SK-N-SH (cell line): ENCODE results near the gene TULP1. TPM values are rescaled to one million over a fixed set of nuclear protein-coding genes. Genes with fewer than 3 reads are reported as not detected.

ENCODE experiments used
- CTCF ChIA-PET: fragments of 300-600, 350-600 bp; formaldehyde crosslinking; extraction: SDS; loops from one replicate; lab custom pipeline; 2021; lab: Yijun Ruan, JAX
- POLR2A ChIA-PET: fragments of 350-600 bp; sonication (Branson Sonifier 250); formaldehyde crosslinking; extraction: SDS; loops from one replicate; lab custom pipeline; 2020; ENCODE audit warnings: antibody characterized with exemption, inconsistent platforms; lab: Yijun Ruan, JAX
- DNase-seq: peaks from one replicate; pipeline ENCODE4 v3.0.0; 2012
- H2AFZ ChIP-seq: fragments of 200-600 bp; sonication (generic); 2 replicates; pipeline ENCODE4 v1.8.1; 2016; ENCODE audit warnings: antibody characterized with exemption, mild to moderate bottlenecking, low read depth
- H3F3A ChIP-seq: fragments of 200-600 bp; sonication (generic); replicated peaks from 2 replicates; pipeline ENCODE3; 2016; ENCODE audit warnings: antibody characterized with exemption, mild to moderate bottlenecking; ENCODE audit not compliant: insufficient read depth
- H3K27ac ChIP-seq, 2 experiments: fragments of 200-500 bp in 1 of 2; fragments of 200-600 bp in 1 of 2; sonication (Bioruptor generic) in 1 of 2; sonication (generic), shearing (Covaris generic) in 1 of 2; 2 replicates each; pipeline versions ENCODE4 v1.5.1 to v1.6.1; 2014 to 2016; ENCODE audit warnings: low read depth in 2 of 2, inconsistent platforms in 1 of 2, low read length in 1 of 2, mild to moderate bottlenecking in 1 of 2, mixed read lengths in 1 of 2
- H3K27me3 ChIP-seq: fragments of 200-600 bp; sonication (generic), shearing (Covaris generic); 2 replicates; pipeline ENCODE4 v1.6.1; 2016; ENCODE audit warnings: mixed run types; ENCODE audit not compliant: insufficient read depth
- H3K36me3 ChIP-seq, 2 experiments: fragments of 200-500 bp in 1 of 2; fragments of 200-600 bp in 1 of 2; sonication (Bioruptor generic) in 1 of 2; sonication (generic) in 1 of 2; replicated peaks in 1 of 2; 2 replicates each; pipeline versions ENCODE3 to v1.5.1; 2014 to 2016; ENCODE audit warnings: low read length in 1 of 2, mild to moderate bottlenecking in 1 of 2; ENCODE audit not compliant: insufficient read depth in 2 of 2, control insufficient read depth in 1 of 2
- H3K4me1 ChIP-seq, 2 experiments: fragments of 200-500 bp in 1 of 2; fragments of 200-600 bp in 1 of 2; sonication (Bioruptor generic) in 1 of 2; sonication (generic), shearing (Covaris generic) in 1 of 2; 2 replicates each; pipeline versions ENCODE4 v1.5.1 to v1.6.1; 2014 to 2016; ENCODE audit warnings: low read depth in 1 of 2, low read length in 1 of 2, mixed run types in 1 of 2; ENCODE audit not compliant: insufficient read depth in 2 of 2, control insufficient read depth in 1 of 2
- H3K4me2 ChIP-seq: fragments of 200-600 bp; sonication (generic), shearing (Covaris generic); 2 replicates; pipeline ENCODE4 v1.6.1; 2017; ENCODE audit warnings: mixed run types
- H3K4me3 ChIP-seq, 2 experiments: fragments of 200-500 bp in 1 of 2; fragments of 200-600 bp in 1 of 2; sonication (Bioruptor generic) in 1 of 2; sonication (generic), shearing (Covaris generic) in 1 of 2; 2 replicates each; pipeline versions ENCODE4 v1.5.1 to v1.8.1; 2014 to 2016; ENCODE audit warnings: low read depth in 2 of 2, inconsistent platforms in 1 of 2, low read length in 1 of 2, mild to moderate bottlenecking in 1 of 2, mixed read lengths in 1 of 2, moderate library complexity in 1 of 2
- H3K79me2 ChIP-seq: fragments of 200-600 bp; sonication (generic); 2 replicates; pipeline ENCODE4 v1.8.1; 2017; ENCODE audit warnings: mild to moderate bottlenecking; ENCODE audit not compliant: insufficient read depth
- H3K9ac ChIP-seq: fragments of 200-600 bp; sonication (generic); 2 replicates; pipeline ENCODE4 v1.6.1; 2017; ENCODE audit warnings: mixed run types
- H3K9me2 ChIP-seq: fragments of 200-600 bp; sonication (generic); 2 replicates; pipeline ENCODE4 v1.6.1; 2017; ENCODE audit warnings: mixed run types
- H3K9me3 ChIP-seq: fragments of 200-600 bp; sonication (generic); 2 replicates; pipeline ENCODE4 v1.6.1; 2017; ENCODE audit warnings: mixed run types, mild to moderate bottlenecking, moderate library complexity
- H4K20me1 ChIP-seq: fragments of 200-600 bp; sonication (generic); 2 replicates; pipeline ENCODE4 v1.6.1; 2017; ENCODE audit warnings: mild to moderate bottlenecking, mixed run types; ENCODE audit not compliant: insufficient read depth
- CTCF ChIP-seq: fragments of 200-600 bp; sonication (generic); IDR thresholded peaks from 2 replicates; pipeline ENCODE4 v1.6.1; 2017; ENCODE audit warnings: antibody characterized with exemption, mild to moderate bottlenecking, moderate library complexity
- FOXJ3 ChIP-seq: sonication (generic); formaldehyde crosslinking; IDR thresholded peaks from 2 replicates; pipeline ENCODE4 v1.5.1; 2020; ENCODE audit warnings: mild to moderate bottlenecking, missing genetic modification reagents
- PBX3 ChIP-seq: IDR thresholded peaks from 2 replicates; pipeline ENCODE4; 2012
- SIN3A ChIP-seq: IDR thresholded peaks from 2 replicates; pipeline ENCODE4 v1.6.1; 2012; ENCODE audit warnings: low read depth, mild to moderate bottlenecking, low read length, moderate library complexity, borderline replicate concordance
- TCF12 ChIP-seq: IDR thresholded peaks from 2 replicates; pipeline ENCODE4 v1.4.0; 2012
- USF1 ChIP-seq: IDR thresholded peaks from 2 replicates; pipeline ENCODE4 v1.4.0; 2012; ENCODE audit warnings: low read depth, borderline replicate concordance
- WGBS: methylation state at CpG from one replicate; pipeline ENCODE4 v1.1.6; 2017; ENCODE audit warnings: low lambda C conversion rate; 5-methylcytosine and 5-hydroxymethylcytosine counted together
- polyA plus RNA-seq, 3 experiments: library from polyadenylated mRNA; depleted of rRNA; stranded (reverse); fragments of >200 nt; gene quantifications; 2 replicates each; pipeline ENCODE4 v1.2.3, GENCODE V29; 2012

TULP1 gene
- polyA plus RNA-seq, 1 of the 3 experiments (the other 2 are of a cell fraction): not detected

DNA sequence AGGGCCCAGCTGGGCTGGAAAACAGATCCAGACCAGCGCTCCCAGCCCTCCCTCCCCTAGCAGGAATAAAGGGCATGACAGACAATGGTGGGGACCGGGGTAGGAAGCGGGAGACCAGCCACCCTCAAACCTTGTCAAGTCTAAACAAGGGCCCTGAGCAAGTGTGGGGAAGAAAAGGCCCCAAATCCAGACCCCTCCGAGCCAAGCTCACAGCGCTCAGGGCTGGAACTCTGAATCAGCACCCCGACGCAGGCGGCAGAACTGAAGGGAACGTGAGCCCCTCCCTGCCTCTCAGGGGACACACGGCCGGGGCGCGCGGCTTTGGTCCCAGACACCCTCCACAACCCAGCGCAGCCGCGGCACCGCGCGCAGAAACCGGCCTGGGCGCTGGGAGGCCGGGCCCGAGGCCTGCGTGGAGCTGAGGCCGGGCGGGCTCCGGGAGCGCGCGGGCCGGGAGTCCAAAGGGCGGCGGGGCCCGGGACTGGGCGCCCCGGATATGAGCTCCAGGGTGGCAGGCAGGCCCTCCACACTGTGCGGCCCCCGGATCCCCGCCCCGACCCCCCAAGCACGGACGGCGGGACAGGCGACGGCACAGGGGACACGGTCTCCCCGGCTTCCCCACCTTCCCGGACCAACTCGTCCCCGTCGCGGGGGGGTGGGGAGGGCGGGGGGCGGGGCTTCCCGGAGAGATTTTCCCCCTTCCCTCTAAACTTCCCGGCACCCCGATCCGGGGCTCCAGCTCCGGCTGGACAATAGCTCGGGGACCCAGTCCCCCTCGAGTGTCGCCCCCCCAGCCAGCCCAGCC lies 16.5 kb downstream of the TULP1 start:
- H3K79me2 ChIP-seq: peaks cover 18% of the 10 kb centered on the region; the same call in 1 of the 2 replicates

More for the DNA sequence above, 16.5 kb downstream of the TULP1 start:
- Histone ChIP-seq H3F3A (no peaks in the 10 kb centered on the region), H3K4me1 (peaks cover 13 to 57% of the 10 kb centered on the region in 2 experiments; a peak in 2 of 4 replicates), H3K36me3 (no peaks in the 10 kb centered on the region), H3K4me3 (peak overlapping the region; percentile 66 to 67), H3K27me3 (no peaks in the 10 kb centered on the region), H3K9ac (peak overlapping the region; percentile 81), H3K9me2 (no peaks in the 10 kb centered on the region), H4K20me1 (peaks cover 19% of the 10 kb centered on the region; the same call in 1 of the 2 replicates), H3K9me3 (no peaks in the 10 kb centered on the region), H3K27ac (peak overlapping the region; percentile 35 to 67; a peak in 2 of 4 replicates), H3K4me2 (peak overlapping the region; percentile 93), H2AFZ (peak overlapping the region; percentile 72; the same call in 1 of the 2 replicates)
- CTCF ChIA-PET: interaction anchor here (0.5 to 2.3 kb wide), 11 partner anchors 11 to 241 kb away, joined by 3 to 13 read pairs (median 3); partner anchors contain the start of genes ARMC12 and RPL10A
- peak; percentile 77 for DNase-seq
- TF ChIP-seq CTCF: no peak
- TF ChIP-seq SIN3A: no peak
- no peak for TF ChIP-seq TCF12
- no peak for TF ChIP-seq FOXJ3 (CRISPR knock-in tag)
- no peak for TF ChIP-seq PBX3
- TF ChIP-seq USF1: no peak
- POLR2A ChIA-PET: interaction anchor here (0.6 to 1.7 kb wide), 4 partner anchors 8 to 42 kb away, joined by 3 to 6 read pairs (median 4); no protein-coding TSS in a partner anchor
- 12% methylated on average over 12 of the region's 63 CpGs for WGBS
